Gastrocnemius medialis (tissue), 4 donors: ENCODE measurements around the gene RBFA.

Experiments used
- POLR2A ChIP-seq, 2 donors: fragments of 450-650 bp; IDR thresholded peaks; one replicate each; pipeline ENCODE4 v1.6.1; 2017; ENCODE audit warnings: antibody characterized with exemption in 2 of 2, mild to moderate bottlenecking in 2 of 2, moderate library complexity in 2 of 2
- TF ChIP-seq, protein P1 (sequence below), 5 experiments: fragments of 450-650 bp in 3 of 5; fragments of 200-600 bp in 2 of 5; sonication (generic) in 2 of 5; IDR thresholded peaks in 4 of 5; conservative IDR thresholded peaks in 1 of 5; 1 replicate in 4 of 5; 2 replicates in 1 of 5; pipeline ENCODE4 v1.5.1; 2016 to 2019; ENCODE audit warnings: antibody characterized with exemption in 5 of 5, mild to moderate bottlenecking in 3 of 5, moderate library complexity in 3 of 5

DNA sequence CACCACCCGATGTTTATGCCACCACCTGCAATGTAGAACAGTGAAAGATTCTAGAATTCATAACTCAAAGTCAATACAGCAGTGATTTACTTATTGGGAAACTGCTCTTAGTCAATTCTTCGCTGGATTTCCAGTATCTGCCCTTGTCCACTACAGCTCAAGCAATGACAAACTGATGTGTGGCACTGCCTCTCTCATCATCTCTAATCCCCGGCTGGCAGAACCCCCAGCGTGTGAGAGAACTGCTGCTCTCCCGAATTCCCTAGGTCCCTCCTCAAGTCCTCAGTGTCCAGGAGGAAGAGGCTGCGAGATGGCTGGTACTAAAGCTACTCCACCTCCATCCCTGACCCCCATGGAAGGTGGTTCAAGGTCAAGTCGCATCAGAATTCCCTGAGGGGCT is 47.5 kb upstream of the RBFA start:
- TF ChIP-seq, protein P1, sequence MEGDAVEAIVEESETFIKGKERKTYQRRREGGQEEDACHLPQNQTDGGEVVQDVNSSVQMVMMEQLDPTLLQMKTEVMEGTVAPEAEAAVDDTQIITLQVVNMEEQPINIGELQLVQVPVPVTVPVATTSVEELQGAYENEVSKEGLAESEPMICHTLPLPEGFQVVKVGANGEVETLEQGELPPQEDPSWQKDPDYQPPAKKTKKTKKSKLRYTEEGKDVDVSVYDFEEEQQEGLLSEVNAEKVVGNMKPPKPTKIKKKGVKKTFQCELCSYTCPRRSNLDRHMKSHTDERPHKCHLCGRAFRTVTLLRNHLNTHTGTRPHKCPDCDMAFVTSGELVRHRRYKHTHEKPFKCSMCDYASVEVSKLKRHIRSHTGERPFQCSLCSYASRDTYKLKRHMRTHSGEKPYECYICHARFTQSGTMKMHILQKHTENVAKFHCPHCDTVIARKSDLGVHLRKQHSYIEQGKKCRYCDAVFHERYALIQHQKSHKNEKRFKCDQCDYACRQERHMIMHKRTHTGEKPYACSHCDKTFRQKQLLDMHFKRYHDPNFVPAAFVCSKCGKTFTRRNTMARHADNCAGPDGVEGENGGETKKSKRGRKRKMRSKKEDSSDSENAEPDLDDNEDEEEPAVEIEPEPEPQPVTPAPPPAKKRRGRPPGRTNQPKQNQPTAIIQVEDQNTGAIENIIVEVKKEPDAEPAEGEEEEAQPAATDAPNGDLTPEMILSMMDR (IDR thresholded peaks at IDR 0.05 in 4 of 5, conservative IDR thresholded peaks at IDR 0.05 in 1 of 5): no peak
- no peak for TF ChIP-seq POLR2A (IDR thresholded peaks at IDR 0.05)
